ENCODE results near the gene SGF29.
"Not testable (repeated sequence)": the region's sequence is repeated elsewhere in the genome, so short reads cannot be mapped to it uniquely, and the experiment has no call there.

- TF ChIP-seq, protein P1, sequence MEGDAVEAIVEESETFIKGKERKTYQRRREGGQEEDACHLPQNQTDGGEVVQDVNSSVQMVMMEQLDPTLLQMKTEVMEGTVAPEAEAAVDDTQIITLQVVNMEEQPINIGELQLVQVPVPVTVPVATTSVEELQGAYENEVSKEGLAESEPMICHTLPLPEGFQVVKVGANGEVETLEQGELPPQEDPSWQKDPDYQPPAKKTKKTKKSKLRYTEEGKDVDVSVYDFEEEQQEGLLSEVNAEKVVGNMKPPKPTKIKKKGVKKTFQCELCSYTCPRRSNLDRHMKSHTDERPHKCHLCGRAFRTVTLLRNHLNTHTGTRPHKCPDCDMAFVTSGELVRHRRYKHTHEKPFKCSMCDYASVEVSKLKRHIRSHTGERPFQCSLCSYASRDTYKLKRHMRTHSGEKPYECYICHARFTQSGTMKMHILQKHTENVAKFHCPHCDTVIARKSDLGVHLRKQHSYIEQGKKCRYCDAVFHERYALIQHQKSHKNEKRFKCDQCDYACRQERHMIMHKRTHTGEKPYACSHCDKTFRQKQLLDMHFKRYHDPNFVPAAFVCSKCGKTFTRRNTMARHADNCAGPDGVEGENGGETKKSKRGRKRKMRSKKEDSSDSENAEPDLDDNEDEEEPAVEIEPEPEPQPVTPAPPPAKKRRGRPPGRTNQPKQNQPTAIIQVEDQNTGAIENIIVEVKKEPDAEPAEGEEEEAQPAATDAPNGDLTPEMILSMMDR (IDR thresholded peaks at IDR 0.05; ENCODE audit: control extremely low read depth in 1 of 3, insufficient read depth in 1 of 3, low read depth in 1 of 3, low read length in 3 of 3): not testable (repeated sequence)
- not testable (repeated sequence) for TF ChIP-seq MAFK (IDR thresholded peaks at IDR 0.05; ENCODE audit: low read depth, low read length); EP300 (IDR thresholded peaks at IDR 0.05; ENCODE audit: borderline replicate concordance in 1 of 2, low read depth in 2 of 2, low read length in 2 of 2); POLR2A (IDR thresholded peaks at IDR 0.05; ENCODE audit: control extremely low read depth in 1 of 2, low read depth in 2 of 2, low read length in 2 of 2); BACH1 (IDR thresholded peaks at IDR 0.05; ENCODE audit: low read length); KDM4A (IDR thresholded peaks at IDR 0.05; ENCODE audit: low read depth, low read length, severe bottlenecking); TCF12 (IDR thresholded peaks at IDR 0.05; ENCODE audit: low read depth, low read length); KDM1A (IDR thresholded peaks at IDR 0.05; ENCODE audit: borderline replicate concordance, low read length)
Measured at GRCh38 chr16:28622532-28623171, 68.9 kb downstream of the SGF29 start.

Data from H1 (cell line).